Measurements from ENCODE around the gene SCMH1. TPM values are rescaled to one million over a fixed set of nuclear protein-coding genes. Genes with fewer than 3 reads are reported as not detected.

SCMH1 gene
- total RNA-seq, 1 experiment from 2014 or later = 28.0 TPM

- BruUV-seq (replicated peaks) = no TSS peak
Observed at GRCh38 chr1:41021526-41022308, 220.4 kb downstream of the SCMH1 start, which contains the start of gene SLFNL1. SLFNL1 (minus strand) TSS chr1:41021725; CDS start chr1:41020660, 1,065 bp downstream.

More at GRCh38 chr1:41021526-41022308, 220.4 kb downstream of the SCMH1 start, which contains the start of gene SLFNL1:
- Histone ChIP-seq H3K4me3 (replicated peaks in 1 of 2; ENCODE audit: low read depth in 1 of 2, low read length in 2 of 2) (no peak within 1 kb of the TSS), H3K9me3 (ENCODE audit: control insufficient read depth in 1 of 2, insufficient read depth in 1 of 2, low read depth in 1 of 2, low read length in 2 of 2) (no peaks in the 10 kb centered on the region), H3K9me2 (ENCODE audit: insufficient read depth) (no peaks in the 10 kb centered on the region), H3K27me3 (ENCODE audit: insufficient read depth, low read length) (no peaks in the 10 kb centered on the region), H3K4me1 (ENCODE audit: control insufficient read depth in 1 of 2, insufficient read depth in 2 of 2, low read length in 2 of 2) (no peaks in the 10 kb centered on the region), H3K36me3 (ENCODE audit: control insufficient read depth in 1 of 2, insufficient read depth in 2 of 2, low read length in 2 of 2) (peaks cover 5 to 19% of the 10 kb centered on the region in 2 experiments; a peak in 3 of 4 replicates), H3K79me2 (ENCODE audit: insufficient read depth, low read length) (no peaks in the 10 kb centered on the region), H4K20me1 (ENCODE audit: insufficient read depth) (no peaks in the 10 kb centered on the region), H3K9ac (ENCODE audit: low read length) (no peak within 1 kb of the TSS), H3K4me2 (ENCODE audit: low read length) (no peak within 1 kb of the TSS), H2AFZ (ENCODE audit: low read depth, low read length, poor library complexity, severe bottlenecking) (no peak within 1 kb of the TSS), H3K27ac (ENCODE audit: low read depth, low read length) (no peak within 1 kb of the TSS)
- ChIA-PET CTCF (no interaction called here), RAD21 (ENCODE audit: low non-redundant PET in 1 of 2, low total read pairs in 2 of 2, uncharacterized antibody in 2 of 2, unreplicated experiment in 2 of 2) (no interaction called here), POLR2A (no interaction called here)
- DNase-seq (ENCODE audit: low read depth, low spot score) = no peak
- no peak for TF ChIP-seq REST (IDR thresholded peaks at IDR 0.05; ENCODE audit: low read depth)
- no peak for TF ChIP-seq CTCF (IDR thresholded peaks at IDR 0.05 in 2 of 3, conservative IDR thresholded peaks at IDR 0.05 in 1 of 3; ENCODE audit: borderline replicate concordance in 1 of 3, insufficient read depth in 1 of 3, low read depth in 2 of 3, low read length in 2 of 3)
- no peak for TF ChIP-seq ATF3 (IDR thresholded peaks at IDR 0.05)
- TF ChIP-seq EGR1 (IDR thresholded peaks at IDR 0.05; ENCODE audit: low read depth) = no peak
- TF ChIP-seq ELF1 (IDR thresholded peaks at IDR 0.05; ENCODE audit: borderline replicate concordance, low read depth) = no peak
- peak; percentile 26 for ATAC-seq
- intact Hi-C loops (cut with micrococcal nuclease) = no loop called here
